ENCODE measurements around the gene MTX1. TPM values are rescaled to one million over a fixed set of nuclear protein-coding genes. Genes with fewer than 3 reads are reported as not detected.

MTX1 gene, protein sequence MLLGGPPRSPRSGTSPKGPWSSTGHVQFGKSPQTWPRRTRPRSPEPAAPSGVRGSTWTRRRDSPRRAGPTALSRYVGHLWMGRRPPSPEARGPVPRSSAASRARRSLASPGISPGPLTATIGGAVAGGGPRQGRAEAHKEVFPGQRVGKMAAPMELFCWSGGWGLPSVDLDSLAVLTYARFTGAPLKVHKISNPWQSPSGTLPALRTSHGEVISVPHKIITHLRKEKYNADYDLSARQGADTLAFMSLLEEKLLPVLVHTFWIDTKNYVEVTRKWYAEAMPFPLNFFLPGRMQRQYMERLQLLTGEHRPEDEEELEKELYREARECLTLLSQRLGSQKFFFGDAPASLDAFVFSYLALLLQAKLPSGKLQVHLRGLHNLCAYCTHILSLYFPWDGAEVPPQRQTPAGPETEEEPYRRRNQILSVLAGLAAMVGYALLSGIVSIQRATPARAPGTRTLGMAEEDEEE
- total RNA-seq (2022; extraction: Qiagen RNA extraction), result 64.0 to 78.2 TPM (median 76.5 TPM) in 5 replicates

DNA sequence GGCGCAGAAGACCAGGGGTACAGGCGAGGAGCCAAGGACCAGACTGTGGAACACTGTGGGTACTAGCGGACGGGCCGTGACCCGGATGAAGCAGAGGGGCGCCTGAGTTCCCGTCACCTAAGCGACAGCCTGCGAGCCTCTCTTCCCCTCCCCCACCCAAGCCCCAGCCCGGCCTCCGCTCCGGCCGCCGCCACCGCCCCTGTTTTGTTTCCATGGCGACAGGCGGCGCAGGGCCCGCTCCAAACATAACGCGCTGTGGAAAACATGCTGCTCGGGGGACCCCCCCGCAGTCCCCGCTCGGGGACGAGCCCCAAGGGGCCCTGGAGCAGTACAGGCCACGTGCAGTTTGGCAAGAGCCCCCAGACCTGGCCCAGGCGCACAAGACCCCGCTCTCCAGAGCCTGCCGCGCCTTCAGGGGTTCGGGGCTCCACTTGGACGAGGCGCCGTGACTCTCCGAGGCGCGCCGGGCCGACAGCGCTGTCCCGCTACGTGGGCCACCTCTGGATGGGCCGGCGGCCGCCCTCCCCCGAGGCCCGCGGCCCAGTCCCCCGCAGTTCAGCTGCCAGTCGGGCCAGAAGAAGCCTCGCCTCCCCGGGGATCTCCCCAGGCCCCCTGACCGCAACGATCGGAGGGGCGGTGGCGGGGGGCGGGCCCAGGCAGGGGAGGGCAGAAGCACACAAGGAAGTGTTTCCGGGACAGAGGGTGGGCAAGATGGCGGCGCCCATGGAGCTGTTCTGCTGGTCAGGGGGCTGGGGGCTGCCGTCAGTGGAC lies at the start of gene MTX1:
Gene MTX1 (plus strand): TSS at position 155 of the 771 bp plus-strand sequence. CDS start 110 bp downstream, at position 265.

DNA sequence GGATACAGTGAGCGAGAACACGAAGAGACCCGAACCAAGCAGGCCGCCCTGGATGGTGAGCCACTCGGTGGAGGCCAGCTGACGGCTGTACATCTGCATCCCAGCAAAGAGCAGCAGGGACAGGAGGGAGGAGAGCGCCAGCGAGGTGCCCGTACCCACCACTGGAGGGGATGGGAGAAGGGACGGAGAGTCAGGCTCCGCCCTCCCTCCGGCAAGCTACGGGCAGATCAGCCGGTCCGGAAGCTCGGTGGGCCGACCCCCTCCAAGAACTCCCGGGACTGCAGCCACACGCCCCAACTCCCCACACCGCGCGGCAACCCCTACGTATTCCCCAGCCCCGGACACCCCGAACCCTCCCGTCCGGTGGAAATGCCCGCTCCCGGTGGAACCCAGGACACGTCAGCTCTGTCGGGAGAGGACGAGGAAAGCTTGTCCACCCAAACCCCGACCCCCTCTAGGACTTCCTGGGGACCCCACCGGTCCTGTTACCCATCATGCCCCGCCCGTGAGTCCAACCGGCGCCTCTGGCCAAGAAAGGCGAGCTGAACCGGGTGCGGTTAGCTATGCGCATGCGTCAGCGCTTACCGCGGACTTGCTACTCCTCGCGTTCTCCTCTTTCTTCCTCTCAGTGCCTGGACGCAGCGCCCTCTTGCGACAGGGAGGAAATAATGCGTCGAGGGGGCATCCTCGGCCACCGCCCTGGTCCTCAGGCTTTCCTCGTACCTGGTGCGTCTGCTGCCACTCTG lies 35.6 kb upstream of the MTX1 start, which contains the start of gene KRTCAP2:
Gene KRTCAP2 (minus strand): TSS at position 573 of the 746 bp plus-strand sequence. CDS start 80 bp downstream, at position 493.

DNA sequence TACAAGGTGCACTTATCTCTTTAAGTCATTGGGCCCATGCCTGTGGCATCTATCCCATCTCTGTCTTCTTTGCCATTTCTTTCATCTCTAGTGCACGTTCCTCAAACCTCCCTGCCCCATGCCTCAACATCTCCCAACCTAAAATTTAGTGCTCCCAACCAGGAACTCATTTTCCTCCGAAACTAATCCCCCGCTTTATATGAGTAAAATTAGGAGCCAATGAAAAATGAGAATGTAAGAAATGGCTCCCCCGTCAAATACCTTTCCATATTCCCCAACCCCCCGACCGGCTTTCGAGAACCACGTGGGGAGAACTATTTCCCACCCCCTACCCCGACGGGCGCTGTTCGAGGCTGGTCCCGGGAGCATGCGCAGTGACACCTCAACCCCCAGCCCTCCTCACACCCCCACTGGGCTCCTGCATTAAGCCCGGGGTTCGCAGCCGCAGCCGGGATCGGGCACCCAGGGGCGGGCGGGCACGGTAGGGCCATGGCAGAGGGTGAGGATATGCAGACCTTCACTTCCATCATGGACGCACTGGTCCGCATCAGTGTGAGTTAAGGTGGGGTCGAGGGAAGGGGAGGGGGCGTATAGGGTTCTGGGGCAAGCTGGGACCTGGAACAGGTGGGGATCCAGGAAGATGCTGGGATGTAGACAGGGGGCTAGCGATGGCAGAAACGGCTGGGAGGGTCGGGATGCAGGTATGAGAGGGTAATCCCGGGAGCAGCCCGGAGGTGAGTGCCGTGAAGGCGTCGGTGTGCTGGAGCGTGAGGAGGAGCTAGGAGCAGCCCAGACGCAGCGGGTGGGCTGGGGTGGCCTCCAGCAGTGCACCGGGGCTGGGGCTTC lies 34.8 kb upstream of the MTX1 start, which contains the start of gene TRIM46:
Gene TRIM46 (plus strand): TSS at position 372 of the 846 bp plus-strand sequence. CDS start 118 bp downstream, at position 490.

DNA sequence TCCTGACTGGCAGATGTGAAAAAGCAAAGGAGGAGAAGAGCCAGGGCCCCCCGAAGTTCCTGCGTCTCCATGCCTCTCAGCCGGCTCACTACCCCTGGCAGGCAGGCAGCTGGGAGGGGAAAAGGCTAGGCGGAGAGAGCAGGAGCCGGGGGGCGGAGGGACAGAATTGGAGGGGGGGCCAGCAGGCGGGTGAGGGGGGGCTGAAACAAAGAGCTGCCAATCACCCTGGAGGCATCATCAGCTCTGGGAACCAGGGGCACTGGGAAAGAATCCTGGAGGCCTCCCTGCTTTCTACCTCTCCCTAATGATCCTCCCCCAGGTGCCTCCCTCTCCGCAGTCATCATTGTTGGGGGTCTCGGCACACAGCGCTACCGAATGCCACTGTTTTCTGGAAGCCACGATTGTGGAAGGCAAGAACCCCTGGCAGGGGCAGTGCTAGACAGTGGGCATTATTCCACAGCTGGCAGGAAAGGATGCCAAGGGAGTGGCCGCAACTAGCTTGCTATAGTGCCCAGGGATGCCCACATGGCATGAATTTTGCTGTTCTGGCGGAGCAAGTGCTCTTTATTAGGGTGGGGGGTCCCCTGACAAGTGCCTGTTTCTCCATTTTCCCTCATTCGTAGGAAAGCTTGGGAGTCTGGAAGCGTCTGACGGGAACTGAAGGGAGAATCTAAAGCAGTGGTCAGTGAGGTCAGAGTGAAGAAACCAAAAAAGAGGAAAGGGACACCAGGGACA lies 522 bp upstream of the MTX1 start, which contains the start of gene THBS3:
Gene THBS3 (minus strand): TSS at position 92 of the 735 bp plus-strand sequence. CDS start 21 bp downstream, at position 71.

DNA sequence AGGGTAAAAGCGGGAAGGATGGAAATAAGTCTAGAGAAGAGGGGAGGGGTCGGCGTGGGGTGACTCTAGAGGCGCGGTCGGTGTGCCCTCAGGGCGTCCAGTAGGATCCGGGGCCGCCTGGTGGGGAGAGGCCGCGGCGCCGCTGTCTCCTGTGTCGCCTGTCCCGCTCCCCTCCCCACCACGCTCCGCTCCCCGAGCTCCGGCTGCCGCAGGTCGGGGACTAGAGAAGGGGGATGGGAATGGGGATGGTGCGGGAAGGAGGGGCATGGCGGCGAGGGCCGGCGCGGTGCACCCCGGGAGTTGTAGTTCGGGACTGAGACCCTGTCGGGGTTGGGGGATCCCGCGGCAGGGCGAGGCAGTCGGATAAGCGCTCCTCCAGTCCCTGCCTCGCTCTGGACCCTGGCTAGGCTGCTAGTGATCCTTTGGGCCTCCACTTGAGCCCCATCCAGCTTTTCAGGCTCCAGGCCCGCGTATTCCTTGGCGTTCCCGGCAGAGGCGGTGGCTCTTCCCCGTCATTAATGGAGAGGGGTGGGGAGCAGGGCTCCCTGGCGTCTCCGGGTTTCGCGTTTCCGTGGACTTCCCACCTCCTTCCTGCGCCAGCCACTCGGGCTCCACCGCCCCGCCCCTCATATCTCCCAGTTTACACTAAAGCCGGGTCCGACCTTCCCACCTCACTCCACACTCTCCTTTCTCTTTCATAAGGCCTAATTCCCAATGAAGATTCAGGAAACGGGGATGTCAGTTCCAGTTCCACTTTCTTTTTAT lies 46.9 kb downstream of the MTX1 start, which contains the start of gene ENTREP3:
Gene ENTREP3 (minus strand): TSS at position 241 of the 765 bp plus-strand sequence. CDS start 606 bp downstream, outside the sequence.

DNA sequence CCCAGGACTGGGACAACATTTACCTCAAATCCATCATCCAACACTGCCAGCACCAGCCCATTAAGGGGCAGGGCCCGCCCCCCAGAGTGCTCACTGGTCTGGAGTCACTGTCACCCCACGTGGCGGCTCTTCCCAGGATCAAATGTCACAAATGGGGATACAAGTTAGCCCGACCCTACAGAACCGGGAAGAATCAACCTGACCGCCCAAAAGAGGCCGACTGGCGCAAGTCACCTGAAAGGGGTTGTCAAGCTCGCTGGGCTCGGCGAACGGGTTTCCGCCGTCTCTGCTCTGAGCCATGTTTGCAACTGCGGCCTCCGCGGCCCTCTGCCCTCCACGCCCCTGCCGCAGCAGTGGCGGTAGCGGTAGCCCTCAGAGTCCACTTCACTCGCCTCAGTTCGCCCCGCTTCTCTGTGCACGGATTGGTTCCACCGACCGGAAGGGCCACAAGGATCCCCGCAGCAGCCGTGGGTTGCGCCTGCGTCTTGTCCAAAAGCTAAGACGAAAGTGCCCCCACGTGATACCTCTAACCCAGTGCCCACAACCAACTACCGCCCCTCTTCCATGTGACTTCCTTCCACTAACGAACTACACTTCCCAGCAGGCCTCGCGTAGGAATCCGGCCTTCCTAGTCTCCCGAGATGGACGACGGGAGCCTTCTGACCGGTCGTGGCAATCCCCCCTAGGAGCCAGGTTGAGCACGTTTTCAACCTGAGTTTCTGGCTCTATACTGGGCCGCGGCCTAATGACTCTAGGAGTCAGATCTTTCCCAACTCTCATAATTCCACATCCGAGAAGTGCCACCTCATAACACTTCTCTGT lies 53.6 kb downstream of the MTX1 start, which contains the start of gene SCAMP3:
Gene SCAMP3 (minus strand): TSS at position 509 of the 822 bp plus-strand sequence. CDS start 209 bp downstream, at position 300.

Other genes with a start within 250 kb of the MTX1 start
- gene PYGO2, start 246.9 kb upstream of the MTX1 start, total RNA-seq (2022; extraction: Qiagen RNA extraction), result 20.7 to 25.5 TPM (median 24.0 TPM) in 5 replicates
- 128 to 159 TPM (median 156 TPM) in 5 replicates for gene SHC1, start 237.9 kb upstream of the MTX1 start, total RNA-seq (2022; extraction: Qiagen RNA extraction)
- gene CKS1B, start 234.0 kb upstream of the MTX1 start, total RNA-seq (2022; extraction: Qiagen RNA extraction), result 329 to 371 TPM (median 349 TPM) in 5 replicates
- gene FLAD1, start 225.4 kb upstream of the MTX1 start, total RNA-seq (2022; extraction: Qiagen RNA extraction), result 37.8 to 47.0 TPM (median 44.5 TPM) in 5 replicates
- not detected in 5 replicates for gene LENEP, start 215.1 kb upstream of the MTX1 start, total RNA-seq (2022; extraction: Qiagen RNA extraction)
- gene ZBTB7B, start 205.9 kb upstream of the MTX1 start, total RNA-seq (2022; extraction: Qiagen RNA extraction), result 18.2 to 32.3 TPM (median 30.4 TPM) in 5 replicates
- 0.35 to 0.57 TPM (median 0.46 TPM) in 5 replicates for gene DCST2, start 174.9 kb upstream of the MTX1 start, total RNA-seq (2022; extraction: Qiagen RNA extraction)
- 0.07 to 0.08 TPM in 2 of 5 replicates, not detected in the others for gene DCST1, start 174.9 kb upstream of the MTX1 start, total RNA-seq (2022; extraction: Qiagen RNA extraction)
- 52.7 to 90.3 TPM (median 81.7 TPM) in 5 replicates for gene ADAM15, start 157.4 kb upstream of the MTX1 start, total RNA-seq (2022; extraction: Qiagen RNA extraction)
- 7.4 to 9.9 TPM (median 8.7 TPM) in 5 replicates for gene EFNA4, start 145.0 kb upstream of the MTX1 start, total RNA-seq (2022; extraction: Qiagen RNA extraction)
- 3.4 to 5.1 TPM (median 4.7 TPM) in 5 replicates for gene EFNA3, start 129.9 kb upstream of the MTX1 start, total RNA-seq (2022; extraction: Qiagen RNA extraction)
- gene EFNA1, start 80.8 kb upstream of the MTX1 start, total RNA-seq (2022; extraction: Qiagen RNA extraction), result 32.8 to 53.9 TPM (median 38.3 TPM) in 5 replicates
- gene SLC50A1, start 72.8 kb upstream of the MTX1 start, total RNA-seq (2022; extraction: Qiagen RNA extraction), result 29.3 to 36.5 TPM (median 34.8 TPM) in 5 replicates
- 73.6 to 114 TPM (median 112 TPM) in 5 replicates for gene DPM3, start 68.2 kb upstream of the MTX1 start, total RNA-seq (2022; extraction: Qiagen RNA extraction)
- 220 to 279 TPM (median 243 TPM) in 5 replicates for gene KRTCAP2, start 35.4 kb upstream of the MTX1 start, total RNA-seq (2022; extraction: Qiagen RNA extraction)
- 1.4 to 2.5 TPM (median 2.1 TPM) in 5 replicates for gene TRIM46, start 34.8 kb upstream of the MTX1 start, total RNA-seq (2022; extraction: Qiagen RNA extraction)
- 6.6 to 10.6 TPM (median 9.6 TPM) in 5 replicates for gene THBS3, start 798 bp upstream of the MTX1 start, total RNA-seq (2022; extraction: Qiagen RNA extraction)
- gene ENTREP3, start 46.8 kb downstream of the MTX1 start, total RNA-seq (2022; extraction: Qiagen RNA extraction), result 25.2 to 39.2 TPM (median 37.1 TPM) in 5 replicates
- gene SCAMP3, start 53.7 kb downstream of the MTX1 start, total RNA-seq (2022; extraction: Qiagen RNA extraction), result 99.6 to 133 TPM (median 128 TPM) in 5 replicates
- 22.4 to 32.0 TPM (median 30.1 TPM) in 5 replicates for gene CLK2, start 64.8 kb downstream of the MTX1 start, total RNA-seq (2022; extraction: Qiagen RNA extraction)
- gene HCN3, start 68.8 kb downstream of the MTX1 start, total RNA-seq (2022; extraction: Qiagen RNA extraction), result 3.9 to 6.1 TPM (median 5.1 TPM) in 5 replicates
- 0.05 TPM in 1 of 5 replicates, not detected in the others for gene PKLR, start 92.7 kb downstream of the MTX1 start, total RNA-seq (2022; extraction: Qiagen RNA extraction)
- 158 to 179 TPM (median 165 TPM) in 5 replicates for gene FDPS, start 100.2 kb downstream of the MTX1 start, total RNA-seq (2022; extraction: Qiagen RNA extraction)
- gene RUSC1, start 112.2 kb downstream of the MTX1 start, total RNA-seq (2022; extraction: Qiagen RNA extraction), result 39.2 to 60.5 TPM (median 58.5 TPM) in 5 replicates